Fibroblast of mammary gland (primary cell): Measurements from ENCODE around the gene KDM8.

ENCODE experiments used
- DNase-seq: peaks from one replicate; pipeline ENCODE4 v3.0.0-alpha.2; 2010; ENCODE audit warnings: low read depth
- H3K4me3 ChIP-seq: 2 replicates; pipeline ENCODE4 v1.5.1; 2011; ENCODE audit warnings: low read depth, mild to moderate bottlenecking, low read length, moderate library complexity; ENCODE audit not compliant: control insufficient read depth
- CTCF ChIP-seq: conservative IDR thresholded peaks from 2 replicates; pipeline ENCODE4 v1.5.1; 2011; ENCODE audit warnings: low read depth, low read length, inconsistent platforms; ENCODE audit not compliant: control insufficient read depth, insufficient read depth

KDM8 gene

DNA sequence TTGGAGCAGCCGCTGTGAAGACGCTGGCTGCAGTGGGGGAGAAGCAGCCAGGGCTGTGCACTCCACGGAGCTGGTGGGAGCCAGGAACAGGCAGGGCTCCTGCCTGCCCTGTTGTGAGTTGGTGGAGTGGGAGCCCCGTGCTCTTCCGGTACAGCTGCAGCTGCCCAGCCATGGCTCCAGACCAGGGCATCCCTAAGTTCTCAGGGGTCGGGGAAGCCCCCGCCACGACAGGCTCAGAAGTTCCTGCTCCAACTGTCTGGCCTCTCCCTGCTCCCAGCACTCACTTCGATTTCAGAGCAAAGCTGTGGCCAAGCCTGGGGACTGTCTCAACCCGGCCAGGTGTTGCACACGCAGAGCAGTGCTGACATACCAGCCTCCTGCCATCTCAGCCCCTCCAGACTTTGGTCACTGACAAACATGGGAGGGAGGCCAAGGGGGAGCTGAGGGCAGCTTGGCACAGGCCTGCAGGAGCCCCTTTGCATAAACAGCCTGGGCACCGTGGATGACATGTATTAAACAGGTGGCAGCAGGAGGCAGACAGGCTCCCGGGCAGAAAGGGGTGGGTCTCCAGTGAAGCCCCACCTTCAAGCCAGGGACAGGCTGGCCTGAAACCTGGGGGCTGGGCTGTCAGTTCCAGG lies 13.9 kb upstream of the KDM8 start:
- no peak for TF ChIP-seq CTCF
- no peak overlapping the region for H3K4me3 ChIP-seq
- no peak for DNase-seq

DNA sequence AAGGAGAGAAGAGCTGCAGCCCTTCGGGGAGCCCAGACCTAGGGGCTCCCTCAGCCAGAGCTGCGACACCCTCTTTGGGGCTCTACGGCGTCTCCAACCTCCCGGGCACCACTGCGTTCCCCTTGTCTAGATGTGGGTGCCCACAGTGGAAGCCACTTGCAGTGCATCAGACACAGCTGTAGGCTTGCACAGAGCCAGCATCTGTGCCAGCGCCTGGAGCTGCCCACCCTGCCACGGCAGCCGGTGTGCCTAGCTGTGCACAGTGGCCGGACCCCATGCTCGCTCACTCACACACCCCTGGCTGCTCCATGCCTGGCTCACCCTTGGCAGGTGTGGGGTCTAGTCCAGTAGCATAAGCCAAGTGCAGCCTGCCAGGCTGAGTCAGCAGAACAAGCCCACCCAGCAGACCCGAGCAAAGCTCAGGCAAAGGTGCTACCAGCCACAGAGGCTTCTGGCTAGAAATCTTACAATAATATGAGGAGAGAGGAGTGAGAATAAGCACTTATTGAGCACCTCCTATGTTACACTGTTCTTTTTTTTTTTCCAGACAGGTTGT lies 12.9 kb upstream of the KDM8 start:
- DNase-seq, result no peak
- no peak overlapping the region for H3K4me3 ChIP-seq
- no peak for TF ChIP-seq CTCF

- H3K4me3 ChIP-seq, result no peak overlapping the region
- TF ChIP-seq CTCF, result no peak
- no peak for DNase-seq
Observed at GRCh38 chr16:27191352-27191924, 11.9 kb upstream of the KDM8 start.

GRCh38 chr16:27193300-27193990 lies 9.9 kb upstream of the KDM8 start:
- DNase-seq, result no peak
- no peak overlapping the region for H3K4me3 ChIP-seq
- TF ChIP-seq CTCF, result peak; percentile 11

DNA sequence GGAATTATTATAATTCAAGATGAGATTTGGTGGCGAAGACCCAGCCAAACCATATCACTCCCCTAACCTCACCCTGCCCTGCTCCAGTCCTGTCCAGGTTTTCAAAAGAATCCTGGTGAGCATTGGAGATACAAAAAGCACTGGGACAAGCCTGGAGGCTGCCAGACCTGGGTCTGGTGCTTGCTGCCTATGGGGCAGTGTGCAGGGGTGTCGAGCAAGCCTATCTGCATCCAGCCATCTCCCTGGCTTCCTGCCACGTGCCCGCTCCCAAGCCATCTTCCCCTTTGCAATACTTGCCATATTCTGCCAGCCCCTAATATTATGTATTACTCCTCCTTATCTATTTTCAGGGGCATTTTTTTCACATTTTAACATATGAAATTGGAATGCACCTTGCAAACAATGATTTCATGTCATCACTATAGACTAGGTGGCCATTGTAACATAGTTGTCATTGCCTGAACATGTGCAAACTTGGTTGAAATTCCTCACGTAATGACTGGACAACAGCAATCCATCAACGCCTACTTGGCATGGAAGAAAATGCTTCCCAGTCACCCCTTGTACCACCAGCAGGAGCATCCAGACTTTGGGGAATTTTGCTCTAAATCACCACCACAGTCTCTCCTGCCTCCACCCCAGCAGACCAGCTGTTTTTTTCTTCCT lies 8.1 kb upstream of the KDM8 start:
- no peak for TF ChIP-seq CTCF
- no peak overlapping the region for H3K4me3 ChIP-seq
- DNase-seq, result no peak

DNA sequence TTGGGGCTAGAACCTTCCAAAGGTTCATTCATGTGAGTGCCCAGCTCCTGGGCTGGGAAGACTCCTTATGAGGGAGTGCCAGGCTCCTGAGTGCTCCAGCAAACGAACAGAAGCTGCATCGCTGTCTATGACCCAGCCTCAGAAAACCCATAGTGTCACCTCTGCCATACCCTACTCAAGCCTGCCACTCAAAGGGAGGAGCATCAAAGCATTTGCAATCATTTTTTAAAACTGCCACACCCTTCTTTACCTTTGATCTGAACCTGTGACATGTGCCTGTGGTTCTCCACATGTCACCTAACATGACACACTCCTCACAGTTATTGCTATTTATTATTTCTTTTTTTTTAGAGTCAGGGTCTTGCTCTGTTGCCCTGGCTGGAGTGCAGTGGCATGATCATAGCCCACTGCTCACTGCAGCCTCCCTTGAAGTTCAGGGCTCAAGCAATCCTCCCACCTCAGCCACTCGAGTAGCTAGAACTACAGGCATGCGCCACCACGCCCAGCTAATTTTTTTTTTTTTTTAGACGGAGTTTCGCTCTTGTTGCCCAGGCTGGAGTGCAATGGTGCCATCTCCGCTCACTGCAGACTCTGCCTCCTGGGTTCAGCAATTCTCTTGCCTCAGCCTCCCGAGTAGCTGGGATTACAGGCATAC lies 7.3 kb upstream of the KDM8 start:
- TF ChIP-seq CTCF, result no peak
- no peak for DNase-seq

More for the DNA sequence above, 7.3 kb upstream of the KDM8 start:
- H3K4me3 ChIP-seq, result no peak overlapping the region
